GM12865 (cell line): ENCODE results near the gene INSYN2B.

Source experiments
- DNase-seq: peaks from one replicate; pipeline ENCODE4 v3.0.0; 2010; ENCODE audit warnings: low read depth
- H3K4me3 ChIP-seq: 2 replicates; pipeline ENCODE4 v1.5.1; 2011; ENCODE audit warnings: mild to moderate bottlenecking, low read depth, low read length, control low read depth
- CTCF ChIP-seq: IDR thresholded peaks from 2 replicates; pipeline ENCODE4 v1.5.1; 2011; ENCODE audit warnings: low read length, control low read depth, low read depth, inconsistent platforms; ENCODE audit not compliant: insufficient read depth; ENCODE audit errors: missing control alignments

The INSYN2B gene

GRCh38 chr5:169978714-169979113 lies 1.6 kb downstream of the INSYN2B start:
- no peak for TF ChIP-seq CTCF
- DNase-seq = no peak
- no peak overlapping the region for H3K4me3 ChIP-seq

GRCh38 chr5:169974121-169974770 lies 6.0 kb downstream of the INSYN2B start:
- no peak overlapping the region for H3K4me3 ChIP-seq
- TF ChIP-seq CTCF = no peak

GRCh38 chr5:169973056-169973455 lies 7.2 kb downstream of the INSYN2B start:
- no peak overlapping the region for H3K4me3 ChIP-seq
- no peak for TF ChIP-seq CTCF
- no peak for DNase-seq

More at GRCh38 chr5:169974121-169974770, 6.0 kb downstream of the INSYN2B start:
- DNase-seq = no peak

GRCh38 chr5:169971780-169972179 lies 8.5 kb downstream of the INSYN2B start:
- no peak overlapping the region for H3K4me3 ChIP-seq
- DNase-seq = no peak
- no peak for TF ChIP-seq CTCF

- no peak for DNase-seq
- no peak overlapping the region for H3K4me3 ChIP-seq
- TF ChIP-seq CTCF = no peak
Observed at GRCh38 chr5:169970911-169971765, 9.2 kb downstream of the INSYN2B start.

- H3K4me3 ChIP-seq = no peak overlapping the region
- peak; percentile 18 for DNase-seq
- TF ChIP-seq CTCF = no peak
Observed at GRCh38 chr5:169970339-169970738, 10.0 kb downstream of the INSYN2B start.
